ENCODE measurements around the gene KBTBD8.

The KBTBD8 gene

DNA sequence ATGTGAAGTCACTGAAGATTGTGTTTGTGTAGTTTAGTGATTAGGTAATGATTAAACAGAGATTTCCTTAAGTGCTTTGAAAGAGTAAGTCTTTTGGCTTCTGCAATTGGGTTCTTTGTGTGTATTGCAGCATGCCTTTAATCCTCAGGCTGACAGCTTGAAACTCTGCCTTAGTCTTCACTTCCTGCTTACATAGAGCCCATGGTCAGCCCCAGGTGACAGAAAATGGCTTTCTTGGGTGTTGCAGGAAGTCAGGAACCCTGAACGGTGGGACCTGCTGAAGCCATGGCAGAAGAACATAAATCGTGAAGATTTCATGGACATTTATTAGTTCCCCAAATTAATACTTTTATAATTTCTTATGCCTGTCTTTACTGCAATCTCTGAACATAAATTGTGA is 61.3 kb downstream of the KBTBD8 start:
- TF ChIP-seq Cebpa-rat (IDR thresholded peaks at IDR 0.05), result no peak

More for the DNA sequence above, 61.3 kb downstream of the KBTBD8 start:
- H3K27ac ChIP-seq, result no peak overlapping the region
- no peak overlapping the region for H3K4me3 ChIP-seq
- no peaks in the 10 kb centered on the region for H3K36me3 ChIP-seq
- H4K20me1 ChIP-seq, result no peaks in the 10 kb centered on the region
- H3K9me3 ChIP-seq, result peaks cover 11% of the 10 kb centered on the region
- no peak overlapping the region for H3K4me2 ChIP-seq
- no peak overlapping the region for H3K9ac ChIP-seq
- peaks cover 8% of the 10 kb centered on the region for H3K4me1 ChIP-seq
- no peaks in the 10 kb centered on the region for H3K27me3 ChIP-seq

All from BLaER1 (cell line).